ENCODE data around the gene RGS16.

GRCh38 chr1:182608236-182608635 is 4.0 kb upstream of the RGS16 start:
- TF ChIP-seq, protein P1, sequence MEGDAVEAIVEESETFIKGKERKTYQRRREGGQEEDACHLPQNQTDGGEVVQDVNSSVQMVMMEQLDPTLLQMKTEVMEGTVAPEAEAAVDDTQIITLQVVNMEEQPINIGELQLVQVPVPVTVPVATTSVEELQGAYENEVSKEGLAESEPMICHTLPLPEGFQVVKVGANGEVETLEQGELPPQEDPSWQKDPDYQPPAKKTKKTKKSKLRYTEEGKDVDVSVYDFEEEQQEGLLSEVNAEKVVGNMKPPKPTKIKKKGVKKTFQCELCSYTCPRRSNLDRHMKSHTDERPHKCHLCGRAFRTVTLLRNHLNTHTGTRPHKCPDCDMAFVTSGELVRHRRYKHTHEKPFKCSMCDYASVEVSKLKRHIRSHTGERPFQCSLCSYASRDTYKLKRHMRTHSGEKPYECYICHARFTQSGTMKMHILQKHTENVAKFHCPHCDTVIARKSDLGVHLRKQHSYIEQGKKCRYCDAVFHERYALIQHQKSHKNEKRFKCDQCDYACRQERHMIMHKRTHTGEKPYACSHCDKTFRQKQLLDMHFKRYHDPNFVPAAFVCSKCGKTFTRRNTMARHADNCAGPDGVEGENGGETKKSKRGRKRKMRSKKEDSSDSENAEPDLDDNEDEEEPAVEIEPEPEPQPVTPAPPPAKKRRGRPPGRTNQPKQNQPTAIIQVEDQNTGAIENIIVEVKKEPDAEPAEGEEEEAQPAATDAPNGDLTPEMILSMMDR (conservative IDR thresholded peaks at IDR 0.05; ENCODE audit: low read length) = no peak
- no peak for TF ChIP-seq EZH2phosphoT487 (IDR thresholded peaks at IDR 0.05; ENCODE audit: borderline replicate concordance, low read depth, low read length)

Data from OCI-LY7 (cell line).